ENCODE measurements around the gene UNG. TPM values are rescaled to one million over a fixed set of nuclear protein-coding genes. Genes with fewer than 3 reads are reported as not detected.
"Not testable (repeated sequence)": the region's sequence is repeated elsewhere in the genome, so short reads cannot be mapped to it uniquely, and the experiment has no call there.

UNG gene
- 26.8 TPM for total RNA-seq

GRCh38 chr12:109097435-109098182, at the start of gene UNG:
UNG (plus strand) TSS chr12:109097597; CDS start chr12:109097680, 83 bp downstream.
- peak; percentile 93 for DNase-seq

- DNase-seq = not testable (repeated sequence)
Observed at GRCh38 chr12:109048706-109049105, 48.7 kb upstream of the UNG start.

DNA sequence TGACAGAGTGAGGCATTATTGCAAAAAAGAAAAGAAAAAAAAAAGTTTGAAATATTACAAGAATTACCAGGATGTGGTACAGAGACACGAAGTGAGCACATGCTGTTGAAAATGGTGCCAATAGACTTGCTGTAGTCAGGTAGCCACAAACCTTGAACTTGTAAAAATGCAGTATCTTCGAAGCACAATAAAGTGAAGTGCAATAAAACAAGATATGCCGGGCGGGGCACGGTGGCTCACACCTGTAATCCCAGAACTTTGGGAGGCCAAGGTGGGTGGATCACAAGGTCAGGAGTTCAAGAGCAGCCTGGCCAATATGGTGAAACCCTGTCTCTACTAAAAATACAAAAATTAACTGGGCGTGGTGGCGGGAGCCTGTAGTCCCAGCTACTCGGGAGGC, 47.6 kb upstream of the UNG start:
- DNase-seq = not testable (repeated sequence)

DNA sequence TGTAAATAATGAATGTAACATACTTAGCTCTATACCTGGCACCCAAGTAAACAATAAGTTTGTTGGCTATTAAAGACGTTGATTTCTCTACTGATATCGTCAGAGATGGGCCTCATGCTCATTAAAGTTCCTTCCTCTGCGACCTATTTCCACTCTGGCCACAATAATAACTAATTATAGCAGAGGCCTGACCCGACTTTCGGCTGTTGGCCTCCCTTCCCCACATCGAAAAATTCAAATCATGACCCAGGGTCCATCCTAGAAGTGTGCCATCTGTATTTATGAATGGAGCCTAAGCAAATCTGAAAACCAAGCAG, 45.3 kb upstream of the UNG start:
- no peak for DNase-seq

GRCh38 chr12:109052414-109053323, 44.7 kb upstream of the UNG start, which contains the start of gene USP30:
USP30 (plus strand) TSS chr12:109052576; CDS start chr12:109052679, 103 bp downstream.
- peak; percentile 81 for DNase-seq

DNA sequence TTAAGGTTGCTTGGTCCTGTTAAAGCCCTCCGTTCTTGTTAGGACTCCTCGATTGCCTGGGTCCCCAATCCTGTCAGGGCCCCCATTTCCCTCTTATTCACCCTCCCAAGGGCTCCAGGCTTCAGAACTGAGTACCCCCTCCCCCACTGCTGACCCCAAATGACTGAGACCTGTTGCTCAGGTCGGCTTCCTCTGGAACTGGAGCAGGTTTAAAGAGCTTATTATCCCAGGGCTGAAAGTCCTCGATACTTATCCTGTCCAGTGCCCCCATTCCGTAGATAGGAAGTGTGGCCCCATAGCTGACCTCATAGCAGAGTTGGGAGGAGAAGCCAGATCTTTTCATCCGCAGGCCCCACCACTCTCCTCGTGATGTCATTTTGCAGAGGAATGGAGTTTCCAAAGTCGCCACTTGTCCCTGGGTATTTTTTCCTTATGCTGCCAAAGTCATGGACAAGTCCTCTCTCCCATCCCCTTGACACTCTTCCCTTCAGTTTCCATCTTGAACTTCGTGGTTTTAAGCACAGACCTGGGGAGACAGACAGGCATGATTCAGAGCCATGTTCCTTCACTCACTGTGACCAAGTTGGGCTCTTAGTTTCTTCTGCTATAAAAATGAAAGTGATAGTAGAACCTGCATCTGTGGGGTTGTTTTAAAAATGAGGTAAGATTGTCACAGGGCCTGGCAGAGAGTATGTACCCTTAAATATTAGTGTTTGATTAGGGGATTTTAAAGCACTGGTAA, 43.8 kb upstream of the UNG start:
- DNase-seq = no peak

DNA sequence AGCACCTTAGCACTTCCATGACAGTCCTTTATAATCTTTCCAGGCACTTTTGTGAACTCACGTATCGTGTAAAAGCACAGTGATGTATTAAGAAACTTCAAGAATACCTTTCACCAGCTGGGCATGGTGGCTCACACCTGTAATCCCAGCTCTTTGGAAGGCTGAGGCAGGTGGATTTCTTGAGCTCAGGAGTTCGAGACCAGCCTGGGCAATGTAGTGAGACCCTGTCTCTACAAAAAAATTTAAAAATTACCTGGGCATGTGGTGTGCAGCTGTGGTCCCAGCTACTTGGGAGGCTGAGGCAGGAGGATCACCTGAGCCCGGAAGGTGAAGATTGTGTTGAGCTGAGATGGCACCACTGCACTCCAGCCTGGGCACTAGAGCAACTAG, 43.3 kb upstream of the UNG start:
- DNase-seq = not testable (repeated sequence)

GRCh38 chr12:109054520-109054919, 42.9 kb upstream of the UNG start:
- no peak for DNase-seq

- no peak for DNase-seq
Observed at GRCh38 chr12:109056891-109057290, 40.5 kb upstream of the UNG start.

DNA sequence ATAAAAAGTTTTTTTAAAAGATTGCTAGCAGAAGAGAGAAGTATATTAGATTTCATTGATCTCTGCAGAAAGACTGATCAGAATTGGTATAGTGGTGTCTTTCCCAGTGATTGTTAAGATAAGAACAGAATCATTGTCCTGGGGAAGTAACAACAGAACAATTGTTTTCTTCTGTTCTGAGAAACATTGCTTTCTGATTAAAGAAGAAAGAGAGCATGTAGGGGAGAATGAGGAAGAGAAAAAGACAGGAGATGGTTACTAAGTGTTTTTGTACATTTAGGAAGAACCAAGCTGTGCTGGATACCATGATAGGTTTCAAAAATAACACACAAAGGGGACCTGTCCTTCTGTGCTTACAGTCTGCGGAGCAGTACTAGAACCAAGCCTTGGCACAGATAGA, 40.0 kb upstream of the UNG start:
- DNase-seq = no peak

GRCh38 chr12:109058773-109059172, 38.6 kb upstream of the UNG start:
- DNase-seq = no peak

- DNase-seq = no peak
Observed at GRCh38 chr12:109064143-109064542, 33.3 kb upstream of the UNG start.

DNA sequence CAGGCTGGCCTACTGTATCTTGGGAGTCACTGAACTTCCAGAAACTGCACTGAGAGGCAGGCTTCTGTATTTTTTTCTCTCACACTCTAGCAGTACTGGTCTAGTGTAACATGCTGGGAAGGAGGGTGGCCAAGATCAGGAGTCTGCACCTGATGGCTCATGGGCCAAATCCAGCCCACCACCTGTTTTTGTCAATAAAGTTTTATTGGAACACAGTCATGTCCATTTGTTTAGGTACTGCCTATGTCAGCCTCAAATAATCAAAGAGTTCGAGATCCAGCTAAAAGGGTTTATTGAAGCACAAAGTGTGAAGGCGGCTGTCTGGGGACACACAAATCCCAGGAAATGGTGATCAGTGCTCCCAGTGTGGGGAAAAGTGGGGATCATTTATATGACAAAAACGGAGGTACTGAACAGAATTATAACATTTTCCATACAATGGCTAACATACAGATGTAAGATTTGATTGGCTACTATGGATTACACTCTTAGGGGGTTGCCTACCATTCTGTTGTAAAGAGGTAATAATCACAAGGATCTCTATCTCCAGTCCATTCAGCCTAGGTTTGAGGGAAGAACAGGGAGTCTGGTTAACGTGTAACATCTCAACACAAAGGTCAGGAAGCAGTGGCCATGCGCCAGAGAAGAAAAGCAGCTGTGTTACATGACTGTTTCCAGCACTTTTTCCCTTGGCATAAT, 32.1 kb upstream of the UNG start:
- DNase-seq = no peak

- DNase-seq = no peak
Observed at GRCh38 chr12:109065853-109066193, 31.6 kb upstream of the UNG start.

GRCh38 chr12:109069307-109070271, 27.8 kb upstream of the UNG start:
- no peak for DNase-seq

- no peak for DNase-seq
Observed at GRCh38 chr12:109074866-109075265, 22.5 kb upstream of the UNG start.

- DNase-seq = peak; percentile 27
Observed at GRCh38 chr12:109082751-109083150, 14.6 kb upstream of the UNG start.

DNA sequence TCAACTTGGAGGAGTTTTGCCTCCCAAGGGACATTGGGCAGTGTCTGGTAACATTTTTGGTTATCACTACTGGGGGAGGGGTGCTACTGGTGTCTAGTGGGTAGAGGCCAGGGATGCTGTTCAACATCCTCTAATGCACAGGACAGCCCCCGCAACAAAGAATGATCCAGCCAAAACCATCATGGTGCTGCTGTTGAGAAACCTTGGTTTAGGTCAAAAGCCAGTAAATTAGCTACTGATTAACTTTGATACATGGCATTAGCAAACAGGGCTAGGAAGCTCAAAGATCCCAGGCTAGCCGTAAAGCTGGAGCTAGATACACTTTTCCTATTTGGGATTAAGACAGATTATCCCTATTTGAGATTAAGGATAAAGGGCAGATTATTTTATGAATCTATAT, 13.0 kb upstream of the UNG start:
- no peak for DNase-seq

DNA sequence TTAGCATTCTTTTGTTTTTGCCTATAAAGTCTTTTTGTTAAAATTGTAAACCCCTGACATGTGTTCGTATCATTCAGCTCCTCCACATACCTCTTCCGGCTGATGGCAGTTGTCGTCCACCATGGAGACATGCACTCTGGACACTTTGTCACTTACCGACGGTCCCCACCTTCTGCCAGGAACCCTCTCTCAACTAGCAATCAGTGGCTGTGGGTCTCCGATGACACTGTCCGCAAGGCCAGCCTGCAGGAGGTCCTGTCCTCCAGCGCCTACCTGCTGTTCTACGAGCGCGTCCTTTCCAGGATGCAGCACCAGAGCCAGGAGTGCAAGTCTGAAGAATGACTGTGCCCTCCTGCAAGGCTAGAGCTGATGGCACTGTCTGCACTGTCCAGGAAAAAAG, 11.8 kb upstream of the UNG start:
- DNase-seq = no peak

DNA sequence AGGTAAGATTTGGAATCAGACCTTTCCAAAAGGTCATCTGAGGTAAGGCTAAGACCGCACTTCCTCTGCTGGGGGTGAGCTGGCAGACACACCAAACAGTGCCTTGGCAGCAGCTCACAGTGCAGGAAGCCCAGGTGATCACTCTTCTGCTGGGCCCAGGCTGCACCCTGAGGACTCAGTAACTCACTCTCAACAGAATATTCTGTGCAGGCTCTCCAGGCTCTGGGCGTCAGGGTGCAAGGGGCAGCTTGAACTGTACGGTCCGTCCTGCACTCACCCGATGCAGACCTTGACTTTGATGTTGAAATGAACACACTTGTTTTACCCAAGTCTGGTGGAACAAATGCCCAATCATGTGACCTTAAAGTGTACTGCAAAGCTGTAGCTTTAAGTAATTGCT, 10.1 kb upstream of the UNG start:
- DNase-seq = no peak

DNA sequence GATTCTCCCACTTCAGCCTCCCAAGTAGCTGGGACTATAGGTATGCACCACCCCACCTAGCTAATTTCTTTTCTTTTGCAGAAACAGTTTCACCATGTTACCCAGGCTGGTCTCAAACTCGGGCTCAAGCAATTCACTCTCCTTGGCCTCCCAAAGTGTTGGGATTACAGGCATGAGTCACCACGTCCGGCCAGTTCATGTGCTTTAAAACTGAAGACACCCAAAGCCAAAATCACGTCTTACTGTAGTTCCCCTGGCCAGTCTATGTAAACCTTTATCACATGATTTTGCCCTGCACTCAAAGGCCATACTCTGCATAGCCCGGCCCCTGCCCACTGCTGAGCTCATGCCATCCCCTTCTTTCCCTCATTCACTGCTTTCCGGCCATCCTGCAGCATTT, 8.6 kb upstream of the UNG start:
- DNase-seq = no peak

Measured in occipital lobe (tissue), 2 donors.